PC-3 (cell line): Measurements from ENCODE around the gene MYL10.

ENCODE experiments used
- EZH2phosphoT487 ChIP-seq: fragments of 300-600 bp; sonication (generic); IDR thresholded peaks from 2 replicates; pipeline ENCODE4 v1.6.1; 2018; ENCODE audit warnings: mild to moderate bottlenecking, antibody characterized with exemption, low read length, borderline replicate concordance
- TF ChIP-seq, protein P1 (sequence below): fragments of 300-600 bp; sonication (generic); conservative IDR thresholded peaks from 2 replicates; pipeline ENCODE4 v1.5.1; 2017; ENCODE audit warnings: antibody characterized with exemption, low read depth, mild to moderate bottlenecking, low read length

DNA sequence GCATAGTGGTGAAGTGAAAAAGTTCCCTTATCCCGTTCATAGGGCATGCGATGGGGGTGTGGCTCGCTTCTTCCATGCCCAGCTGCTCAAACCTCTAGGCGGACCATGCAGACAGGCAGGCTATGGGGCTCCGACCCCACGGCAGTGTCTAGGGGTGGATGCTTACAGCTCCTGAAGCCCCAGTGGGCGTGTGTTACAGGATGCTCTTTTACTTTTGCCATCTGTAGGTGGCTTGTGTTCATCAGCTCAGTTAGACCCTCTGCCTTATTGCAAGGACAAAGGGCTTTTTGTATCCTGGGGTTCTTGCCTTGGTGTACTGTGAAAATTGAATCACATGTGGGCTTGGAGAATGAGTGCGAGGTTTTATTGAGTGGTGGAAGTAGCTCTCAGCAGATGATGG lies at the start of gene MYL10:
- TF ChIP-seq, protein P1, sequence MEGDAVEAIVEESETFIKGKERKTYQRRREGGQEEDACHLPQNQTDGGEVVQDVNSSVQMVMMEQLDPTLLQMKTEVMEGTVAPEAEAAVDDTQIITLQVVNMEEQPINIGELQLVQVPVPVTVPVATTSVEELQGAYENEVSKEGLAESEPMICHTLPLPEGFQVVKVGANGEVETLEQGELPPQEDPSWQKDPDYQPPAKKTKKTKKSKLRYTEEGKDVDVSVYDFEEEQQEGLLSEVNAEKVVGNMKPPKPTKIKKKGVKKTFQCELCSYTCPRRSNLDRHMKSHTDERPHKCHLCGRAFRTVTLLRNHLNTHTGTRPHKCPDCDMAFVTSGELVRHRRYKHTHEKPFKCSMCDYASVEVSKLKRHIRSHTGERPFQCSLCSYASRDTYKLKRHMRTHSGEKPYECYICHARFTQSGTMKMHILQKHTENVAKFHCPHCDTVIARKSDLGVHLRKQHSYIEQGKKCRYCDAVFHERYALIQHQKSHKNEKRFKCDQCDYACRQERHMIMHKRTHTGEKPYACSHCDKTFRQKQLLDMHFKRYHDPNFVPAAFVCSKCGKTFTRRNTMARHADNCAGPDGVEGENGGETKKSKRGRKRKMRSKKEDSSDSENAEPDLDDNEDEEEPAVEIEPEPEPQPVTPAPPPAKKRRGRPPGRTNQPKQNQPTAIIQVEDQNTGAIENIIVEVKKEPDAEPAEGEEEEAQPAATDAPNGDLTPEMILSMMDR: no peak
- no peak for TF ChIP-seq EZH2phosphoT487
